Neural progenitor cell (in vitro differentiated cells): ENCODE data around the gene NRIP2. TPM values are rescaled to one million over a fixed set of nuclear protein-coding genes. Genes with fewer than 3 reads are reported as not detected.

ENCODE experiments used
- DNase-seq: peaks from one replicate; pipeline ENCODE4 v3.0.0-alpha.2; 2016; ENCODE audit warnings: low spot score
- H2AFZ ChIP-seq: fragments of 200-600 bp; sonication (generic); replicated peaks from 2 replicates; pipeline ENCODE4 v1.6.1; 2016; ENCODE audit warnings: antibody characterized with exemption
- H3F3A ChIP-seq: fragments of 200-600 bp; sonication (generic); 2 replicates; pipeline ENCODE4 v1.6.1; 2016; ENCODE audit warnings: antibody characterized with exemption, low read depth
- H3K27ac ChIP-seq: fragments of 200-600 bp; sonication (generic); 2 replicates; pipeline ENCODE4 v1.5.1; 2016; ENCODE audit warnings: mild to moderate bottlenecking
- H3K27me3 ChIP-seq: fragments of 200-600 bp; sonication (generic); 2 replicates; pipeline ENCODE4 v1.6.1; 2016; ENCODE audit warnings: mild to moderate bottlenecking, moderate library complexity
- H3K36me3 ChIP-seq: fragments of 200-600 bp; sonication (generic); 2 replicates; pipeline ENCODE4 v1.5.1; 2016
- H3K4me1 ChIP-seq: fragments of 200-600 bp; sonication (generic); 2 replicates; pipeline ENCODE4 v1.6.1; 2016; ENCODE audit warnings: mixed run types
- H3K4me2 ChIP-seq: fragments of 200-600 bp; sonication (generic); 2 replicates; pipeline ENCODE4 v1.6.1; 2016
- H3K4me3 ChIP-seq: fragments of 200-600 bp; sonication (generic); 2 replicates; pipeline ENCODE4 v1.5.1; 2016
- H3K79me2 ChIP-seq: fragments of 200-600 bp; sonication (generic); 2 replicates; pipeline ENCODE4 v1.6.1; 2016; ENCODE audit warnings: low read depth
- H3K9ac ChIP-seq: fragments of 200-600 bp; sonication (generic); 2 replicates; pipeline ENCODE4 v1.6.1; 2016
- H3K9me3 ChIP-seq: fragments of 200-600 bp; sonication (generic); 2 replicates; pipeline ENCODE4 v1.5.1; 2016; ENCODE audit warnings: low read depth
- H4K20me1 ChIP-seq: fragments of 200-600 bp; sonication (generic); 2 replicates; pipeline ENCODE4 v1.6.1; 2016; ENCODE audit warnings: low read depth
- H3K27ac Mint-ChIP-seq: 3 replicates; pipeline ENCODE4 v1.8.0; 2021; ENCODE audit warnings: mixed read lengths
- H3K27me3 Mint-ChIP-seq: 2 replicates; pipeline ENCODE4 v1.8.0; 2022; ENCODE audit warnings: low read depth, mild to moderate bottlenecking, inconsistent platforms, moderate library complexity, mixed read lengths; ENCODE audit not compliant: insufficient read depth
- H3K36me3 Mint-ChIP-seq: 3 replicates; pipeline ENCODE4 v1.8.0; 2021; ENCODE audit warnings: mixed read lengths
- H3K4me1 Mint-ChIP-seq: 3 replicates; pipeline ENCODE4 v1.8.0; 2021; ENCODE audit warnings: mixed read lengths
- H3K4me3 Mint-ChIP-seq: 3 replicates; pipeline ENCODE4 v1.8.0; 2021; ENCODE audit warnings: mild to moderate bottlenecking, moderate library complexity, mixed read lengths
- H3K9me3 Mint-ChIP-seq: 3 replicates; pipeline ENCODE4 v1.8.0; 2020; ENCODE audit warnings: mixed read lengths
- CTCF ChIP-seq: fragments of 200-600 bp; sonication (generic); IDR thresholded peaks from 2 replicates; pipeline ENCODE4 v1.5.1; 2017; ENCODE audit warnings: antibody characterized with exemption, mild to moderate bottlenecking
- EZH2 ChIP-seq: fragments of 200-600 bp; sonication (generic); IDR thresholded peaks from 2 replicates; pipeline ENCODE4 v1.6.1; 2017; ENCODE audit warnings: antibody characterized with exemption, mild to moderate bottlenecking, moderate library complexity
- EZH2phosphoT487 ChIP-seq: fragments of 200-600 bp; sonication (generic); IDR thresholded peaks from 2 replicates; pipeline ENCODE4 v1.6.1; 2017; ENCODE audit warnings: antibody characterized with exemption
- total RNA-seq: library from RNA; depleted of rRNA; stranded (reverse); fragments of >200 nt; gene quantifications from 2 replicates; pipeline ENCODE4 v1.2.3, GENCODE V29; 2015; ENCODE audit warnings: low replicate concordance

The NRIP2 gene
- total RNA-seq, 1 donor from 2014 or later: 0.65 TPM

GRCh38 chr12:2825132-2825531 lies 9.7 kb downstream of the NRIP2 start:
- peaks cover 26% of the 10 kb centered on the region for H3K4me1 Mint-ChIP-seq
- Histone ChIP-seq H3K79me2 (no peaks in the 10 kb centered on the region), H2AFZ (no peak overlapping the region), H3K9me3 (no peaks in the 10 kb centered on the region), H3K4me1 (peaks cover 30% of the 10 kb centered on the region), H3F3A (peaks cover 31% of the 10 kb centered on the region), H4K20me1 (peaks cover 6% of the 10 kb centered on the region), H3K9ac (no peak overlapping the region), H3K27ac (peak overlapping the region; percentile 88), H3K36me3 (no peaks in the 10 kb centered on the region), H3K27me3 (no peaks in the 10 kb centered on the region), H3K4me3 (peak overlapping the region; percentile 13), H3K4me2 (peak overlapping the region; percentile 63)
- peaks cover 12% of the 10 kb centered on the region for H3K27me3 Mint-ChIP-seq
- H3K9me3 Mint-ChIP-seq: no peaks in the 10 kb centered on the region
- H3K27ac Mint-ChIP-seq: peak overlapping the region; percentile 90
- DNase-seq: peak; percentile 49
- H3K36me3 Mint-ChIP-seq: peaks cover 21% of the 10 kb centered on the region
- TF ChIP-seq EZH2phosphoT487 (no peak), EZH2 (no peak), CTCF (no peak)
- H3K4me3 Mint-ChIP-seq: no peak overlapping the region

DNA sequence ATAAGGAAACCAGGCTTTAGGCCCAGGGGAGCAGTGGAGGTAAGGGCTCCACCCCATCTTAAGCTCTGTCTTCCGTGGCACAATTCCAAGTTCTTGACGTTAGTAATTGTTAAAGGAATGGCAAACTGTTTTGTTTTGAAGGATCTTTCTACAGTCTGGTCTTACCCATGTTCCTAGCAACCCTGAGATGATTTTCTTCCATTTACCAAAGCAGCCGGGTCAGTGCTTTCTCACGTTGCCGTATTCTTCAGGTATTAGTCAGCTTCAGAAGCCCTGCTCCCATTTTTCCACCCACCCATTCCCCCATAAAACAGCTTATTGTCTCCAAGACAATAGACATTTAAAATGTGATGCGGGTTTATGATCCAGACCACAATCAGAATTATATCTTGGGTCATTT lies 10.3 kb downstream of the NRIP2 start:
- H3K4me1 ChIP-seq: peaks cover 30% of the 10 kb centered on the region
- no peaks in the 10 kb centered on the region for H3K79me2 ChIP-seq
- H3K9me3 ChIP-seq: no peaks in the 10 kb centered on the region
- no peak overlapping the region for H3K9ac ChIP-seq
- no peak overlapping the region for H2AFZ ChIP-seq
- peaks cover 31% of the 10 kb centered on the region for H3F3A ChIP-seq
- H3K27ac ChIP-seq: peak overlapping the region; percentile 88
- no peaks in the 10 kb centered on the region for H3K36me3 ChIP-seq
- peaks cover 12% of the 10 kb centered on the region for H3K27me3 Mint-ChIP-seq
- no peaks in the 10 kb centered on the region for H3K27me3 ChIP-seq
- no peak for DNase-seq
- peaks cover 30% of the 10 kb centered on the region for H3K4me1 Mint-ChIP-seq
- peak overlapping the region; percentile 63 for H3K4me2 ChIP-seq
- H3K4me3 Mint-ChIP-seq: no peak overlapping the region
- H3K27ac Mint-ChIP-seq: no peak overlapping the region
- H4K20me1 ChIP-seq: peaks cover 6% of the 10 kb centered on the region
- H3K9me3 Mint-ChIP-seq: no peaks in the 10 kb centered on the region
- TF ChIP-seq EZH2 (no peak), EZH2phosphoT487 (no peak), CTCF (no peak)
- H3K36me3 Mint-ChIP-seq: peaks cover 24% of the 10 kb centered on the region
- H3K4me3 ChIP-seq: peak overlapping the region; percentile 13

- H3K27ac ChIP-seq: no peak overlapping the region
- no peaks in the 10 kb centered on the region for H3K36me3 ChIP-seq
- H3K4me3 ChIP-seq: no peak overlapping the region
- Mint-ChIP-seq H3K27me3 (peaks cover 9% of the 10 kb centered on the region), H3K27ac (no peak overlapping the region), H3K4me1 (peaks cover 31% of the 10 kb centered on the region), H3K36me3 (peaks cover 24% of the 10 kb centered on the region), H3K9me3 (no peaks in the 10 kb centered on the region), H3K4me3 (no peak overlapping the region)
- H3K9me3 ChIP-seq: no peaks in the 10 kb centered on the region
- no peak overlapping the region for H3K4me2 ChIP-seq
- no peak for DNase-seq
- H3F3A ChIP-seq: peaks cover 31% of the 10 kb centered on the region
- no peaks in the 10 kb centered on the region for H3K79me2 ChIP-seq
- H3K4me1 ChIP-seq: peaks cover 30% of the 10 kb centered on the region
- no peaks in the 10 kb centered on the region for H3K27me3 ChIP-seq
- no peak overlapping the region for H3K9ac ChIP-seq
- no peak overlapping the region for H2AFZ ChIP-seq
- peaks cover 6% of the 10 kb centered on the region for H4K20me1 ChIP-seq
- TF ChIP-seq CTCF (no peak), EZH2 (no peak), EZH2phosphoT487 (no peak)
Measured at GRCh38 chr12:2823483-2823882, 11.4 kb downstream of the NRIP2 start.
